Natural killer cell treated with Interleukin-12 subunit alpha and Interleukin-12 subunit beta and Interleukin-15 and Interleukin-18, amount 100 ng/mL, for 72 hours (primary cell): ENCODE results near the gene LRRC8A. TPM values are rescaled to one million over a fixed set of nuclear protein-coding genes. Genes with fewer than 3 reads are reported as not detected.

Source experiments
- ATAC-seq, 2 donors: fragments of 150-1000 bp; cut with Tn5 transposase in 1 of 2; sonication (Bioruptor Pico), chemical (Tn5 transposase) in 1 of 2; 2 replicates each; pipeline ENCODE4 v1.10.0; 2021
- DNase-seq: peaks from one replicate; pipeline ENCODE4 v3.0.0; 2022; ENCODE audit warnings: low spot score
- H3K27ac Mint-ChIP-seq, 2 donors: 1 replicate in 1 of 2; 2 replicates in 1 of 2; pipeline ENCODE4 v1.8.0; 2022; ENCODE audit warnings: mixed read lengths in 2 of 2, mild to moderate bottlenecking in 1 of 2, moderate library complexity in 1 of 2
- H3K27me3 Mint-ChIP-seq, 2 donors: 1 replicate in 1 of 2; 2 replicates in 1 of 2; pipeline ENCODE4 v1.8.0; 2022; ENCODE audit warnings: mixed read lengths in 2 of 2
- H3K36me3 Mint-ChIP-seq: one replicate; pipeline ENCODE4 v1.8.0; 2022; ENCODE audit warnings: mixed read lengths
- H3K4me1 Mint-ChIP-seq, 2 donors: 1 replicate in 1 of 2; 2 replicates in 1 of 2; pipeline ENCODE4 v1.8.0; 2022; ENCODE audit warnings: low read depth in 2 of 2, mixed read lengths in 2 of 2, mild to moderate bottlenecking in 1 of 2
- H3K4me3 Mint-ChIP-seq: one replicate; pipeline ENCODE4 v1.8.0; 2022; ENCODE audit warnings: mixed read lengths
- H3K9me3 Mint-ChIP-seq: 2 replicates; pipeline ENCODE4 v1.8.0; 2022; ENCODE audit warnings: mixed read lengths
- total RNA-seq, 2 donors: library from RNA; stranded (reverse); gene quantifications; one replicate each; pipeline ENCODE4 v1.2.3, GENCODE V29; 2022

LRRC8A gene
- total RNA-seq, 2 donors from 2014 or later = 25.6 to 28.2 TPM

GRCh38 chr9:128913048-128913900 lies 31.3 kb downstream of the LRRC8A start:
- Mint-ChIP-seq H3K4me1 (peaks cover 28 to 30% of the 10 kb centered on the region in 2 donors), H3K4me3 (no peak overlapping the region), H3K36me3 (peaks cover 5% of the 10 kb centered on the region), H3K27me3 (no peaks in the 10 kb centered on the region), H3K27ac (peak overlapping the region; percentile 74 to 82), H3K9me3 (no peaks in the 10 kb centered on the region)
- no peak for ATAC-seq
- no peak for DNase-seq

DNA sequence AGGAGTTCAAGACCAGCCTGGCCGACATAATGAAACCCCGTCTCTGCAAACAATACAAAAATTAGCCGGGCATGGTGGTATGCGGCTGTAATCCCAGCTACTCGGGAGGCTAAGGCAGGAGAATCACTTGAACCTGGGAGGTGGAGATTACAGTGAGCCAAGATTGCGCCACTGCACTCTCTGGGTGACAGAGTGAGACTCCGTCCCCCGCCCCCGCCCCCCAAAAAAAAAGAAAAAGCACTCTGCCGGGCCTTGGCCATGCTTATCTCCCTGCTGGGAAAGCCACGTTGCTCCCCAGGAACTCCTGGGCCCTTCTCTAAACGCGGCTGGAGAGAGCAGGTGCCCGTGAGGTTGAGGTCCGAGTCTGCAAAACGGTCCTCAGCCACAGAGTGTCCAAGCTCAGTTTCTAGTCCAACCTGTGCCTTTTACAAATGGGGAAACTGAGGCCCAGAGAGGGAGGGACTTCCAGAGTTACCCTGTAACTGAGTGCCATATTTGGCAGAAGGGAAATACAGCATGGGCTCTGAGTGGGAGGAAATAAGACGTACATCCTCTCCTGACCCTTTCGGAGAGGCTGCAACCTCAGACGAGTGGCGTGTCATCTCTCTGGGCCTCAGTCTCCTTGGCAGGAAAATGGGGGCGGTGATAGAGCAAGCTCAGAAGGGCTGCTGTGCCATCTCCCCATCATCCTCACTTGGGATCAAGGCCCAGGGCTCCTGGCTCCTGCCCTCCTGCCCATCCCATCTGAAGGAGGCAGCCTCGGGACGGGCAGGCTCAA lies 32.3 kb downstream of the LRRC8A start:
- peak overlapping the region in 1 of 2 donors; percentile 33 for H3K27ac Mint-ChIP-seq
- H3K27me3 Mint-ChIP-seq = no peaks in the 10 kb centered on the region
- ATAC-seq (no peak), DNase-seq (no peak)
- H3K4me3 Mint-ChIP-seq = no peak overlapping the region
- H3K4me1 Mint-ChIP-seq = peaks cover 23 to 28% of the 10 kb centered on the region in 2 donors
- H3K9me3 Mint-ChIP-seq = no peaks in the 10 kb centered on the region
- H3K36me3 Mint-ChIP-seq = peaks cover under 1% of the 10 kb centered on the region

DNA sequence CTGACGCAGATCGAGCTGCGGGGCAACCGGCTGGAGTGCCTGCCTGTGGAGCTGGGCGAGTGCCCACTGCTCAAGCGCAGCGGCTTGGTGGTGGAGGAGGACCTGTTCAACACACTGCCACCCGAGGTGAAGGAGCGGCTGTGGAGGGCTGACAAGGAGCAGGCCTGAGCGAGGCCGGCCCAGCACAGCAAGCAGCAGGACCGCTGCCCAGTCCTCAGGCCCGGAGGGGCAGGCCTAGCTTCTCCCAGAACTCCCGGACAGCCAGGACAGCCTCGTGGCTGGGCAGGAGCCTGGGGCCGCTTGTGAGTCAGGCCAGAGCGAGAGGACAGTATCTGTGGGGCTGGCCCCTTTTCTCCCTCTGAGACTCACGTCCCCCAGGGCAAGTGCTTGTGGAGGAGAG lies 34.3 kb downstream of the LRRC8A start:
- Mint-ChIP-seq H3K27me3 (no peaks in the 10 kb centered on the region), H3K36me3 (no peaks in the 10 kb centered on the region), H3K4me1 (peaks cover 11 to 19% of the 10 kb centered on the region in 2 donors), H3K4me3 (no peak overlapping the region), H3K27ac (no peak overlapping the region), H3K9me3 (no peaks in the 10 kb centered on the region)
- ATAC-seq = no peak
- DNase-seq = no peak

- Mint-ChIP-seq H3K27me3 (no peaks in the 10 kb centered on the region), H3K4me1 (peaks cover 10 to 21% of the 10 kb centered on the region in 2 donors), H3K36me3 (no peaks in the 10 kb centered on the region), H3K9me3 (no peaks in the 10 kb centered on the region), H3K27ac (no peak overlapping the region), H3K4me3 (no peak overlapping the region)
- no peak for ATAC-seq
- no peak for DNase-seq
Measured at GRCh38 chr9:128916745-128917144, 34.8 kb downstream of the LRRC8A start.

DNA sequence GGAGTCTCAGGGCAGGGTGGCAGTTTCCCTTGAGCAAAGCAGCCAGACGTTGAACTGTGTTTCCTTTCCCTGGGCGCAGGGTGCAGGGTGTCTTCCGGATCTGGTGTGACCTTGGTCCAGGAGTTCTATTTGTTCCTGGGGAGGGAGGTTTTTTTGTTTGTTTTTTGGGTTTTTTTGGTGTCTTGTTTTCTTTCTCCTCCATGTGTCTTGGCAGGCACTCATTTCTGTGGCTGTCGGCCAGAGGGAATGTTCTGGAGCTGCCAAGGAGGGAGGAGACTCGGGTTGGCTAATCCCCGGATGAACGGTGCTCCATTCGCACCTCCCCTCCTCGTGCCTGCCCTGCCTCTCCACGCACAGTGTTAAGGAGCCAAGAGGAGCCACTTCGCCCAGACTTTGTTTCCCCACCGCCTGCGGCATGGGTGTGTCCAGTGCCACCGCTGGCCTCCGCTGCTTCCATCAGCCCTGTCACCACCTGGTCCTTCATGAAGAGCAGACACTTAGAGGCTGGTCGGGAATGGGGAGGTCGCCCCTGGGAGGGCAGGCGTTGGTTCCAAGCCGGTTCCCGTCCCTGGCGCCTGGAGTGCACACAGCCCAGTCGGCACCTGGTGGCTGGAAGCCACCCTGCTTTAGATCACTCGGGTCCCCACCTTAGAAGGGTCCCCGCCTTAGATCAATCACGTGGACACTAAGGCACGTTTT lies 35.4 kb downstream of the LRRC8A start:
- Mint-ChIP-seq H3K4me1 (peaks cover 10 to 18% of the 10 kb centered on the region in 2 donors), H3K36me3 (no peaks in the 10 kb centered on the region), H3K4me3 (no peak overlapping the region), H3K27ac (no peak overlapping the region), H3K27me3 (no peaks in the 10 kb centered on the region), H3K9me3 (no peaks in the 10 kb centered on the region)
- DNase-seq = no peak
- no peak for ATAC-seq

DNA sequence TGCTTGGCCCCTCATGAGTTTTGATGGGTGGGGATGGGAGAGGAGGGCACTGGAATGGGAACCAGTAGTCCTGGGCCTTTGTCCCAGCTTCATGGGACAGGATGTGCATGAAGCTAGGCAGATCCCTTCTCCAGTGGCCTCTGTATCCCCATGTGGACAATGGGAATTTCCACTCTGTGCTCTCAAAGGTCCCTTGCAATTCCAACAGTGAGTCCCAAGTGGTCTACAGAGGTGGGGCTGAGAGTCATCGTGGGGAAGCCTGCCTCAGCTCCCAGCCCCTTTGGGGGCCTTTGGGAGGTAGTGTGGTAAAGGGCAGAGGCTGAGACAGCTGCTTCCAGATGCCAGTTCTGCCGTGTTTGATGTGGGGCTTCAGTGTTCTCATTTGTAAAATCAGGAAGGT lies 37.0 kb downstream of the LRRC8A start:
- Mint-ChIP-seq H3K4me3 (no peak overlapping the region), H3K27ac (peak overlapping the region in 1 of 2 donors; percentile 82), H3K27me3 (no peaks in the 10 kb centered on the region), H3K4me1 (peaks cover 0 to 12% of the 10 kb centered on the region in 2 donors), H3K36me3 (no peaks in the 10 kb centered on the region), H3K9me3 (no peaks in the 10 kb centered on the region)
- ATAC-seq (no peak), DNase-seq (no peak)

DNA sequence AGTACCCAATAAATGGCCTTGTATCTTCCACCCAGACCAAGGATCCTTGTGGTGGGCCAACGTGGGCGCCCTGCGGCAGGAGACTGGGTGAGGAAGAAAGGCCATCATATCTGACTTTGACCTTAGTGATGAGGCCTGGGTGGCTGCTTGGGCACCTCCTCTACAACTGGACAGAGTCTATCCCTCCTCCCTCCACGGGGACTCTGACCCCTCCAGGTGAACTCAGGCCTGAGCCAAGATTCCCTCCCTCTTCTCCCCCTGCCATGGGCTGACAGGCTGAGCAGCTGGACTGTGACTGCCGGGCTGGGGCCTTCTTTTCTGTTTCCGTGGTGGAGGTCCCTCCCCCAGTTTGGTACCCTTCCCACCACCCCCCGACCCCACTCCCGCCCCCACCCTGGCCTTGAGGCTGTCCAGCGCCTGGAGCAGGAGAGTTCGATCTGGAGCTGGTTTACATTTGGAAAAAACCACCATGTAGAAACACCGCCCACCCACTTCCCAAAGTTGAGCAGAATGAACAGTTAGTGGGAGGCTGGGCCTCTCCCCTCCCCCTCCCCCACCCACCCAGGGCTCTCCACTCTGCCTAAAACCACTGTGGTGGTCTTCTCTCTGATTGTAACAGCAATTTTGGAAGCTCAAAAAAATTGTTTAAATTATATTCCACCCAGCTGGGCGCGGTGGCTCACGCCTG lies 37.6 kb downstream of the LRRC8A start:
- no peak overlapping the region for H3K4me3 Mint-ChIP-seq
- ATAC-seq (no peak), DNase-seq (no peak)
- H3K9me3 Mint-ChIP-seq = no peaks in the 10 kb centered on the region
- peak overlapping the region in 1 of 2 donors; percentile 82 for H3K27ac Mint-ChIP-seq
- peaks cover 0 to 12% of the 10 kb centered on the region in 2 donors for H3K4me1 Mint-ChIP-seq
- H3K27me3 Mint-ChIP-seq = no peaks in the 10 kb centered on the region
- no peaks in the 10 kb centered on the region for H3K36me3 Mint-ChIP-seq

DNA sequence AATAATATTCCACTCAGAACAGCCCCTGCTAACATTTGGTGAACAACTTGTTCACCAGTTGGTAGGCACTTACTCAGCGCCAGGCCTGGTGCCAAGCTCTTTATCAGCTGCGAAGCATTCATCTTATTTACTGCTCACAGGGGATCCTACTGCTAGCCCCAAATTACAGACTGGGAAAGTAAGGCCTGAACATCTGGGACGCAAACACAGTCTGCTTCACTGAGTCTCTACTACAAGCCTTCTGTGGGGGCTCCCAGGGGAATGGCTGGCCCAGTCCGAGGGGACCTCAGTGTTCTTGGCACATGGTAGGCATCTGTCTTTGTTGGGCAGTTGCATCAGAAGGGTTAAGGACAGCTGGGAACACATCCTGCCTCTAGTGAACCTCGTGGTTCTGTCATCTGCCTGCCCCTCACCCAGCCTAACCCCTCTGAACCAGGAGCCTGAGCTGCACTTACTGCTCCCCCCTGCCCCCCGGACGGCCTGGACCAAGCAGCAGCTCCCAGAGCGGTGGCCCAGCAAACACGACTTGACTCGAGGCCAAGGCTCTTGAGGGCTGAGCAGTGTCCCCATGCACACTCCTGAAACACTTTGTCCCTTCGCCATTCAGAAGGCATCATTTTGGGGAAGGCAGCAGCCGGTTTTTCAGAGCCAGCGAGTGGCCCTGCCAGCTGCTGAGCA lies 38.6 kb downstream of the LRRC8A start, which contains the start of gene PHYHD1:
PHYHD1 (plus strand) TSS at position 602 of the 678 bp plus-strand sequence. CDS start 1,342 bp downstream, outside the sequence.
- H3K36me3 Mint-ChIP-seq = no peaks in the 10 kb centered on the region
- ATAC-seq (no peak), DNase-seq (no peak)
- peaks cover 0 to 12% of the 10 kb centered on the region in 2 donors for H3K4me1 Mint-ChIP-seq
- H3K27me3 Mint-ChIP-seq = no peaks in the 10 kb centered on the region
- no peaks in the 10 kb centered on the region for H3K9me3 Mint-ChIP-seq
- peak within 1 kb of the TSS; percentile 48 for H3K4me3 Mint-ChIP-seq
- peak within 1 kb of the TSS; percentile 21 to 77 for H3K27ac Mint-ChIP-seq

DNA sequence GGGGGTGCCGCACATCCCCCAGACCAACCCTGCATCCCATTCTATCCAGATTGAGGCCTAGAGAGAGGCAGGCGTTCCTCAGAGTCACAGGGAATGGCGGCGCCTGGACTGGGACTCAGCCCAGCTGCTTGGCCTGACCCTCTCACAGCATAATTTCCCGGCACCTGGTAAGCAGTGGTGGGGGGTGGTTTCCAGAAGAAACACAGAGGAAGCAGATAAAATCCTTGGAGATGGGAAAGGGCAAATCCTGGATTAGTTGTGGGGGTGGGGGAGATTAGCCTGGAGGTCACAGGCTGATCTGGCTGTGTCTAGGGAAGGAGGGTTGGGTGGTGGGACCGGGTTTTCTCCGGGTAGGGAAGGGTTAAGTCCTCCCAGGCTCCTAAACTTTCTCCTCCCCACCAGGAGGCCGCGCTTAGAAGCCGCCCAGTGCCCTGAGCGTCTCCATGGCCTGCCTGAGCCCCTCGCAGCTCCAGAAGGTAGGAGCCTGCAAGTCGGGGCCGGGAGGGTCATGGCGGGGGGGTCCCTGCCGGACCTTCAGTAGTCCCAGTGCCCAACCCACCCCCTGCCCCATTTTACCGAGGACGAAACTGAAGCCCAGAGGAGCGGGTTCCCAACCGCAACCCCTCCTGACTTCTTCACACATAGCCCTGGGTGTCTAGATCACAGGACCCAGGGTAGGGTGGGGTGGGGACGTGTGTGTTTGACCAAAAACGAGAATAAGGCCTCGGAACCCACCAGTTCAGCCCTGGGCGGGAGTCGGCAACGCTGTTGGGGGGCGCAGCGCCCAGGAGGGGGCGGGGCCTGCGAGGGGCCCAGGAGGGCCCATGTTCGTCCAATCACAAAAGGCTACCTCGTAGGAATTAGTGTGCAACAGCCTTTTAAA lies 40.2 kb downstream of the LRRC8A start:
- peak overlapping the region; percentile 48 for H3K4me3 Mint-ChIP-seq
- H3K9me3 Mint-ChIP-seq = no peaks in the 10 kb centered on the region
- ATAC-seq = peak; percentile 75 to 77
- DNase-seq = no peak
- H3K4me1 Mint-ChIP-seq = peaks cover 0 to 15% of the 10 kb centered on the region in 2 donors
- no peaks in the 10 kb centered on the region for H3K27me3 Mint-ChIP-seq
- peak overlapping the region; percentile 21 to 77 for H3K27ac Mint-ChIP-seq
- no peaks in the 10 kb centered on the region for H3K36me3 Mint-ChIP-seq

DNA sequence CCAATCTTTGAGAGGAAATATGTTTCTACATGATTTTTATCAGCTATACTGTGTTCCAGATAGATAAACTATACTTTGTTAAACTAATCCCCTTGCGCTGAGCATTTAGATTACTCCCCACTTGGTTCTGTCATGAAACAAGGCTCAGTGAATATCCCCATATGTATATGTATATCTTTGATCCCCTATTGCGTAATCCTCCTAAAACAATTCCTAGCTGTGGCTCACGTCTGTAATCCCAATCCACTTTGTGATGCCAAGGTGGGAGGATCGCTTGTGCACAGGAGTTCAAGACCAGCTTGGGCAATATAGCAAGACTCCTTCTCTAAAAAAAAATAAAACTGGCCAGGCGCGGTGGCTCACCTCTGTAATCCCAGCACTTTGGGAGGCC lies 41.6 kb downstream of the LRRC8A start:
- H3K4me1 Mint-ChIP-seq = peaks cover 5 to 19% of the 10 kb centered on the region in 2 donors
- no peaks in the 10 kb centered on the region for H3K27me3 Mint-ChIP-seq
- DNase-seq (no peak), ATAC-seq (no peak)
- no peaks in the 10 kb centered on the region for H3K9me3 Mint-ChIP-seq
- no peaks in the 10 kb centered on the region for H3K36me3 Mint-ChIP-seq
- H3K4me3 Mint-ChIP-seq = no peak overlapping the region
- no peak overlapping the region for H3K27ac Mint-ChIP-seq

- Mint-ChIP-seq H3K4me3 (no peak overlapping the region), H3K27ac (peak overlapping the region in 1 of 2 donors; percentile 46), H3K4me1 (peaks cover 5 to 11% of the 10 kb centered on the region in 2 donors), H3K36me3 (no peaks in the 10 kb centered on the region), H3K27me3 (no peaks in the 10 kb centered on the region), H3K9me3 (no peaks in the 10 kb centered on the region)
- DNase-seq = no peak
- ATAC-seq = peak in 1 of 2 donors; percentile 62
Measured at GRCh38 chr9:128927731-128928411, 45.9 kb downstream of the LRRC8A start.
